Neural progenitor cell (in vitro differentiated cells): ENCODE data around the gene ARHGAP15. TPM values are rescaled to one million over a fixed set of nuclear protein-coding genes. Genes with fewer than 3 reads are reported as not detected.

ENCODE experiments used
- DNase-seq: peaks from one replicate; pipeline ENCODE4 v3.0.0-alpha.2; 2016; ENCODE audit warnings: low spot score
- H2AFZ ChIP-seq: fragments of 200-600 bp; sonication (generic); replicated peaks from 2 replicates; pipeline ENCODE4 v1.6.1; 2016; ENCODE audit warnings: antibody characterized with exemption
- H3F3A ChIP-seq: fragments of 200-600 bp; sonication (generic); 2 replicates; pipeline ENCODE4 v1.6.1; 2016; ENCODE audit warnings: antibody characterized with exemption, low read depth
- H3K27ac ChIP-seq: fragments of 200-600 bp; sonication (generic); 2 replicates; pipeline ENCODE4 v1.5.1; 2016; ENCODE audit warnings: mild to moderate bottlenecking
- H3K27me3 ChIP-seq: fragments of 200-600 bp; sonication (generic); 2 replicates; pipeline ENCODE4 v1.6.1; 2016; ENCODE audit warnings: mild to moderate bottlenecking, moderate library complexity
- H3K36me3 ChIP-seq: fragments of 200-600 bp; sonication (generic); 2 replicates; pipeline ENCODE4 v1.5.1; 2016
- H3K4me1 ChIP-seq: fragments of 200-600 bp; sonication (generic); 2 replicates; pipeline ENCODE4 v1.6.1; 2016; ENCODE audit warnings: mixed run types
- H3K4me2 ChIP-seq: fragments of 200-600 bp; sonication (generic); 2 replicates; pipeline ENCODE4 v1.6.1; 2016
- H3K4me3 ChIP-seq: fragments of 200-600 bp; sonication (generic); 2 replicates; pipeline ENCODE4 v1.5.1; 2016
- H3K79me2 ChIP-seq: fragments of 200-600 bp; sonication (generic); 2 replicates; pipeline ENCODE4 v1.6.1; 2016; ENCODE audit warnings: low read depth
- H3K9ac ChIP-seq: fragments of 200-600 bp; sonication (generic); 2 replicates; pipeline ENCODE4 v1.6.1; 2016
- H3K9me3 ChIP-seq: fragments of 200-600 bp; sonication (generic); 2 replicates; pipeline ENCODE4 v1.5.1; 2016; ENCODE audit warnings: low read depth
- H4K20me1 ChIP-seq: fragments of 200-600 bp; sonication (generic); 2 replicates; pipeline ENCODE4 v1.6.1; 2016; ENCODE audit warnings: low read depth
- H3K27ac Mint-ChIP-seq: 3 replicates; pipeline ENCODE4 v1.8.0; 2021; ENCODE audit warnings: mixed read lengths
- H3K27me3 Mint-ChIP-seq: 2 replicates; pipeline ENCODE4 v1.8.0; 2022; ENCODE audit warnings: low read depth, mild to moderate bottlenecking, inconsistent platforms, moderate library complexity, mixed read lengths; ENCODE audit not compliant: insufficient read depth
- H3K36me3 Mint-ChIP-seq: 3 replicates; pipeline ENCODE4 v1.8.0; 2021; ENCODE audit warnings: mixed read lengths
- H3K4me1 Mint-ChIP-seq: 3 replicates; pipeline ENCODE4 v1.8.0; 2021; ENCODE audit warnings: mixed read lengths
- H3K4me3 Mint-ChIP-seq: 3 replicates; pipeline ENCODE4 v1.8.0; 2021; ENCODE audit warnings: mild to moderate bottlenecking, moderate library complexity, mixed read lengths
- H3K9me3 Mint-ChIP-seq: 3 replicates; pipeline ENCODE4 v1.8.0; 2020; ENCODE audit warnings: mixed read lengths
- EZH2 ChIP-seq: fragments of 200-600 bp; sonication (generic); IDR thresholded peaks from 2 replicates; pipeline ENCODE4 v1.6.1; 2017; ENCODE audit warnings: antibody characterized with exemption, mild to moderate bottlenecking, moderate library complexity
- EZH2phosphoT487 ChIP-seq: fragments of 200-600 bp; sonication (generic); IDR thresholded peaks from 2 replicates; pipeline ENCODE4 v1.6.1; 2017; ENCODE audit warnings: antibody characterized with exemption
- total RNA-seq: library from RNA; depleted of rRNA; stranded (reverse); fragments of >200 nt; gene quantifications from 2 replicates; pipeline ENCODE4 v1.2.3, GENCODE V29; 2015; ENCODE audit warnings: low replicate concordance
- TF ChIP-seq, protein P1 (sequence below): fragments of 200-600 bp; sonication (generic); IDR thresholded peaks from 2 replicates; pipeline ENCODE4 v1.5.1; 2017; ENCODE audit warnings: antibody characterized with exemption, mild to moderate bottlenecking

The ARHGAP15 gene
- total RNA-seq, 1 donor from 2014 or later = 5.9 TPM

DNA sequence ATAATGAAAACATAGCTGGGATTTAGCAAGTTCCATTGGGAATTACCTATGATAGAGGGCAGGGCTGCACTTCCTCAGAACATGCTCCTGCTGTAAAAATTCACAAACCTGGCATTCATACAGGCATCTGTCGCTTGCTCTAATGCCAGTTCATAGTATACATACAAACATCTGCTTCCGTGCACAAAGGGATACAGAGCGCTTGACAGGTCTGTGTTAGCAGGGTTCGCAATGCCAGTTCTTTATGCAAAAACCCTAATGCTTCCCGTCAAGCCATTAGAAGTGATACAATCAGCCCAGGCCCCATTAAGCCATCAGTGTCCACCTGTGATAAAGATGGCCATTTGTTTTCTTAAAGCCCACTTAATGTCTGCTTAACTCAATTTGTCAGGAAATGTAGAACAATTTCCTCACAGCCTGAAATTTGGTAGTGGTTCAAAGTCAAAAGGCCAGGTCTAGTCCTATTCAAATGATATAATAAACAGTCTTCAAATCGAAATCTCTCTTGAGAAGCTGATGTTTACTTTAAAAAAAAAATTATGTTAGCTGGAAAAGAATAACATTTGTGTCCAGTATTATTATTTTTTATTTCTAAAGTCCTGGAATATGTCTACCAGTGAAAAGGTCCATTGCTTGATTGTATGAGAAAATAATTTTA lies 556.3 kb downstream of the ARHGAP15 start:
- no peaks in the 10 kb centered on the region for H3K9me3 ChIP-seq
- Mint-ChIP-seq H3K27ac (no peak overlapping the region), H3K27me3 (no peaks in the 10 kb centered on the region), H3K4me3 (no peak overlapping the region), H3K36me3 (no peaks in the 10 kb centered on the region), H3K9me3 (no peaks in the 10 kb centered on the region), H3K4me1 (peaks cover 12% of the 10 kb centered on the region)
- peaks cover 20% of the 10 kb centered on the region for H3K4me1 ChIP-seq
- H3K27me3 ChIP-seq = no peaks in the 10 kb centered on the region
- H4K20me1 ChIP-seq = no peaks in the 10 kb centered on the region
- no peak overlapping the region for H3K9ac ChIP-seq
- H3K4me3 ChIP-seq = no peak overlapping the region
- no peaks in the 10 kb centered on the region for H3K79me2 ChIP-seq
- H3F3A ChIP-seq = peaks cover 5% of the 10 kb centered on the region
- no peak overlapping the region for H2AFZ ChIP-seq
- H3K36me3 ChIP-seq = no peaks in the 10 kb centered on the region
- DNase-seq = no peak
- no peak for TF ChIP-seq EZH2
- TF ChIP-seq, protein P1, sequence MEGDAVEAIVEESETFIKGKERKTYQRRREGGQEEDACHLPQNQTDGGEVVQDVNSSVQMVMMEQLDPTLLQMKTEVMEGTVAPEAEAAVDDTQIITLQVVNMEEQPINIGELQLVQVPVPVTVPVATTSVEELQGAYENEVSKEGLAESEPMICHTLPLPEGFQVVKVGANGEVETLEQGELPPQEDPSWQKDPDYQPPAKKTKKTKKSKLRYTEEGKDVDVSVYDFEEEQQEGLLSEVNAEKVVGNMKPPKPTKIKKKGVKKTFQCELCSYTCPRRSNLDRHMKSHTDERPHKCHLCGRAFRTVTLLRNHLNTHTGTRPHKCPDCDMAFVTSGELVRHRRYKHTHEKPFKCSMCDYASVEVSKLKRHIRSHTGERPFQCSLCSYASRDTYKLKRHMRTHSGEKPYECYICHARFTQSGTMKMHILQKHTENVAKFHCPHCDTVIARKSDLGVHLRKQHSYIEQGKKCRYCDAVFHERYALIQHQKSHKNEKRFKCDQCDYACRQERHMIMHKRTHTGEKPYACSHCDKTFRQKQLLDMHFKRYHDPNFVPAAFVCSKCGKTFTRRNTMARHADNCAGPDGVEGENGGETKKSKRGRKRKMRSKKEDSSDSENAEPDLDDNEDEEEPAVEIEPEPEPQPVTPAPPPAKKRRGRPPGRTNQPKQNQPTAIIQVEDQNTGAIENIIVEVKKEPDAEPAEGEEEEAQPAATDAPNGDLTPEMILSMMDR = no peak
- TF ChIP-seq EZH2phosphoT487 = no peak
- no peak overlapping the region for H3K4me2 ChIP-seq
- no peak overlapping the region for H3K27ac ChIP-seq

DNA sequence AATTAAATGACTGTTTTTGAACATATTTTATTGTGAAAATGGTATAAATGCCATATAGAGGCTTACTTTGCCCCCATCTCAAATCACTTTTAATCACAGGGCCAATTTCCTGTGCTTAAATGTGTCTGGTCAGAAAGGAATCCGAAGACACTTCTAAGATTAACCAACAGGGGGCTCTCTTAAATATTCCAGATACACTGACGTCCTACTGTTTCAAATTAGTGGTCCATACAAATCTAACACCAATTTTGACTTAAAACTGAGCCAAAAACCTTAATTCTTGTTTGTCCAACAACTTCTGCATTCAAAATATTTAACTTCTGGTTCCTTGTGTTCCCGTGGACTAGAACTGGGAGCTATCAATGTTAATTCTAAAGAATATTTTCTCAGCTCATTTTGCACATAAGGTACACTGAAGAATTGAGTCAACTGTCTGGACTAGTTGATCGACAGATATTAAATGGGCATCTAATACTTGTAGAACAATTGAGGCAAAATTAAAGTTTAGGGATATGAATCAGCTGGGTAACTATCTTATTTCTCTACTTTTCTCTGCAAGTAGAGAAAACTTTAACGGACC lies 557.5 kb downstream of the ARHGAP15 start:
- Histone ChIP-seq H3K36me3 (no peaks in the 10 kb centered on the region), H3K79me2 (no peaks in the 10 kb centered on the region), H3K27ac (no peak overlapping the region), H3K4me2 (no peak overlapping the region), H3K27me3 (no peaks in the 10 kb centered on the region), H2AFZ (no peak overlapping the region), H4K20me1 (no peaks in the 10 kb centered on the region), H3K4me3 (no peak overlapping the region), H3K4me1 (peaks cover 32% of the 10 kb centered on the region), H3K9ac (no peak overlapping the region), H3F3A (peaks cover 8% of the 10 kb centered on the region), H3K9me3 (no peaks in the 10 kb centered on the region)
- no peaks in the 10 kb centered on the region for H3K36me3 Mint-ChIP-seq
- H3K27ac Mint-ChIP-seq = no peak overlapping the region
- no peaks in the 10 kb centered on the region for H3K27me3 Mint-ChIP-seq
- H3K4me1 Mint-ChIP-seq = peaks cover 17% of the 10 kb centered on the region
- H3K9me3 Mint-ChIP-seq = no peaks in the 10 kb centered on the region
- TF ChIP-seq, protein P1 = peak; percentile 67
- no peak for TF ChIP-seq EZH2phosphoT487
- TF ChIP-seq EZH2 = no peak
- H3K4me3 Mint-ChIP-seq = no peak overlapping the region
- peak; percentile 57 for DNase-seq

DNA sequence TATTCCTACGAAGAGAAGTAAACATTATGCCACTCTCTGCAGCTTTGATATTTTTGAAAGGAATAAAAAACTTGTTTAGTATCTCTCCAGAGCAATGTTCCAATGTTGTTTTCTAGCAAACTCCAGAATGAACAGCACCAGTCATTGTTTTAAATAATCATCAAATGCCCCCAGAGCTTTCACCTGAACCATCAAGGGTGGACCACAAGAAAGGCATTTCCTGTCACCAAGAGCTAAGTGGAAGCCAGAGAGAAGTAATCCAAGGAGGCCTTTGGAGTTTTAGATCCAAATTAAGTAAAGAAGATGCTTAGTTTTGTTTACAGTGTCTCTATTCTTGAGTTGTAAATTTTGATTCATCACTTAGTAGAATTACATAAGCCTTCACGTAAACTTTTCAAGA lies 559.0 kb downstream of the ARHGAP15 start:
- Histone ChIP-seq H3K4me3 (no peak overlapping the region), H3K9me3 (no peaks in the 10 kb centered on the region), H3F3A (peaks cover 19% of the 10 kb centered on the region), H3K27ac (no peak overlapping the region), H4K20me1 (no peaks in the 10 kb centered on the region), H3K4me1 (peaks cover 47% of the 10 kb centered on the region), H2AFZ (no peak overlapping the region), H3K36me3 (no peaks in the 10 kb centered on the region), H3K4me2 (no peak overlapping the region), H3K79me2 (no peaks in the 10 kb centered on the region), H3K9ac (no peak overlapping the region), H3K27me3 (no peaks in the 10 kb centered on the region)
- no peaks in the 10 kb centered on the region for H3K36me3 Mint-ChIP-seq
- H3K9me3 Mint-ChIP-seq = no peaks in the 10 kb centered on the region
- TF ChIP-seq, protein P1 = no peak
- no peak for TF ChIP-seq EZH2phosphoT487
- TF ChIP-seq EZH2 = no peak
- no peak for DNase-seq
- no peak overlapping the region for H3K4me3 Mint-ChIP-seq
- H3K4me1 Mint-ChIP-seq = peaks cover 30% of the 10 kb centered on the region
- H3K27me3 Mint-ChIP-seq = no peaks in the 10 kb centered on the region
- no peak overlapping the region for H3K27ac Mint-ChIP-seq
